22Rv1 (cell line): ENCODE data around the gene MUC2.

Experiments
- H3K27ac ChIP-seq: fragments of 450-650 bp; 2 replicates; pipeline ENCODE4 v1.5.1; 2017
- CTCF ChIP-seq: fragments of 450-650 bp; IDR thresholded peaks from 2 replicates; pipeline ENCODE4 v1.5.1; 2017; ENCODE audit warnings: mild to moderate bottlenecking
- ZFX ChIP-seq: fragments of 450-650 bp; IDR thresholded peaks from 2 replicates; pipeline ENCODE4 v1.6.1; 2017; ENCODE audit warnings: antibody characterized with exemption, borderline replicate concordance

MUC2 gene

GRCh38 chr11:1074244-1075221 is at the start of gene MUC2:
TSS of gene MUC2 (plus strand) at chr11:1074874.
- no peak within 1 kb of the TSS for H3K27ac ChIP-seq
- TF ChIP-seq ZFX, result no peak
- TF ChIP-seq CTCF, result no peak

GRCh38 chr11:1025410-1026162 is 49.1 kb upstream of the MUC2 start:
- TF ChIP-seq CTCF (no peak), ZFX (no peak)
- H3K27ac ChIP-seq, result no peak overlapping the region

- no peak overlapping the region for H3K27ac ChIP-seq
- TF ChIP-seq CTCF, result no peak
- TF ChIP-seq ZFX, result no peak
Measured at GRCh38 chr11:1026163-1026450, 48.6 kb upstream of the MUC2 start.

- TF ChIP-seq CTCF (no peak), ZFX (no peak)
- H3K27ac ChIP-seq, result no peak overlapping the region
Measured at GRCh38 chr11:1026641-1027482, 47.8 kb upstream of the MUC2 start.

- TF ChIP-seq ZFX, result no peak
- TF ChIP-seq CTCF, result no peak
- H3K27ac ChIP-seq, result no peak overlapping the region
Measured at GRCh38 chr11:1027483-1028290, 47.0 kb upstream of the MUC2 start.

GRCh38 chr11:1028291-1028540 is 46.5 kb upstream of the MUC2 start:
- TF ChIP-seq ZFX, result no peak
- TF ChIP-seq CTCF, result no peak
- no peak overlapping the region for H3K27ac ChIP-seq
